Right atrium auricular region (tissue), 2 donors: Measurements from ENCODE around the gene HSD17B10. TPM values are rescaled to one million over a fixed set of nuclear protein-coding genes. Genes with fewer than 3 reads are reported as not detected.

Source experiments
- DNase-seq: peaks from one replicate; pipeline ENCODE4 v3.0.0-alpha.2; 2019; ENCODE audit warnings: low spot score
- H3K27ac ChIP-seq, 2 donors: fragments of 200-600 bp; sonication (generic); 1 replicate in 1 of 2; 2 replicates in 1 of 2; pipeline ENCODE4 v1.5.1; 2016 to 2019
- H3K27me3 ChIP-seq, 2 donors: fragments of 200-600 bp; sonication (generic); one replicate each; pipeline versions ENCODE4 v1.5.1 to v1.6.0; 2017 to 2019
- H3K36me3 ChIP-seq: fragments of 200-600 bp; sonication (generic); one replicate; pipeline ENCODE4 v1.5.1; 2016
- H3K4me1 ChIP-seq, 2 donors: fragments of 200-600 bp; sonication (generic); one replicate each; pipeline versions ENCODE4 v1.5.1 to v1.6.0; 2017 to 2019
- H3K4me3 ChIP-seq, 2 donors: fragments of 200-600 bp; sonication (generic); 1 replicate in 1 of 2; 2 replicates in 1 of 2; pipeline ENCODE4 v1.5.1; 2017 to 2019; ENCODE audit warnings: mild to moderate bottlenecking in 1 of 2, moderate library complexity in 1 of 2
- H3K9me3 ChIP-seq, 2 donors: fragments of 200-600 bp; sonication (generic); one replicate each; pipeline ENCODE4 v1.5.1; 2019
- CTCF ChIP-seq, 2 donors: fragments of 200-600 bp; sonication (generic); IDR thresholded peaks; one replicate each; pipeline ENCODE4 v1.5.1; 2019; ENCODE audit warnings: antibody characterized with exemption in 2 of 2
- total RNA-seq, 2 donors: library from RNA; depleted of rRNA; stranded (reverse); fragments of >200 nt; gene quantifications; one replicate each; pipeline ENCODE4 v1.1.0, GENCODE V29; 2016

HSD17B10 gene
- total RNA-seq = 100 to 1,000 TPM in 1 of 2 donors, 10 to 100 TPM in 1; 81.7 to 102 TPM

GRCh38 chrX:53433651-53434639 is at the start of gene HSD17B10:
Gene HSD17B10 (minus strand): TSS chrX:53434370. CDS start chrX:53434345, 25 bp downstream.
- H3K9me3 ChIP-seq = no peaks in the 10 kb centered on the region
- no peak for TF ChIP-seq CTCF (IDR thresholded peaks at IDR 0.05)
- H3K27ac ChIP-seq = peak within 1 kb of the TSS; percentile 75 to 77
- DNase-seq = peak; percentile 89
- H3K27me3 ChIP-seq = no peaks in the 10 kb centered on the region
- H3K4me1 ChIP-seq = peaks cover 0 to 5% of the 10 kb centered on the region in 2 donors
- peak within 1 kb of the TSS; percentile 60 to 71 for H3K4me3 ChIP-seq
- H3K36me3 ChIP-seq = peaks cover 12% of the 10 kb centered on the region

GRCh38 chrX:53483416-53483815 is 49.2 kb upstream of the HSD17B10 start:
- Histone ChIP-seq H3K27ac (no peak overlapping the region), H3K36me3 (no peaks in the 10 kb centered on the region), H3K9me3 (peaks cover 0 to 18% of the 10 kb centered on the region in 2 donors), H3K4me3 (no peak overlapping the region), H3K4me1 (no peaks in the 10 kb centered on the region), H3K27me3 (no peaks in the 10 kb centered on the region)
- DNase-seq = no peak
- no peak for TF ChIP-seq CTCF (IDR thresholded peaks at IDR 0.05)

- peak in 1 of 2 donors; percentile 60 for TF ChIP-seq CTCF (IDR thresholded peaks at IDR 0.05)
- no peaks in the 10 kb centered on the region for H3K4me1 ChIP-seq
- peak; percentile 58 for DNase-seq
- no peak overlapping the region for H3K27ac ChIP-seq
- no peaks in the 10 kb centered on the region for H3K36me3 ChIP-seq
- H3K27me3 ChIP-seq = no peaks in the 10 kb centered on the region
- peaks cover 0 to 18% of the 10 kb centered on the region in 2 donors for H3K9me3 ChIP-seq
- H3K4me3 ChIP-seq = no peak overlapping the region
Observed at GRCh38 chrX:53481816-53482465, 47.8 kb upstream of the HSD17B10 start.

GRCh38 chrX:53481093-53481492 is 46.9 kb upstream of the HSD17B10 start:
- no peaks in the 10 kb centered on the region for H3K27me3 ChIP-seq
- DNase-seq = no peak
- peak in 1 of 2 donors; percentile 19 for TF ChIP-seq CTCF (IDR thresholded peaks at IDR 0.05)
- no peaks in the 10 kb centered on the region for H3K36me3 ChIP-seq
- no peaks in the 10 kb centered on the region for H3K4me1 ChIP-seq
- H3K4me3 ChIP-seq = no peak overlapping the region
- H3K27ac ChIP-seq = no peak overlapping the region
- H3K9me3 ChIP-seq = peaks cover 0 to 18% of the 10 kb centered on the region in 2 donors

GRCh38 chrX:53479301-53479700 is 45.1 kb upstream of the HSD17B10 start:
- no peaks in the 10 kb centered on the region for H3K4me1 ChIP-seq
- no peak for DNase-seq
- no peak for TF ChIP-seq CTCF (IDR thresholded peaks at IDR 0.05)
- H3K36me3 ChIP-seq = no peaks in the 10 kb centered on the region
- no peak overlapping the region for H3K4me3 ChIP-seq
- H3K27ac ChIP-seq = no peak overlapping the region
- H3K27me3 ChIP-seq = no peaks in the 10 kb centered on the region
- H3K9me3 ChIP-seq = peaks cover 0 to 18% of the 10 kb centered on the region in 2 donors
